ENCODE results near the gene CIDEB. TPM values are rescaled to one million over a fixed set of nuclear protein-coding genes. Genes with fewer than 3 reads are reported as not detected.
A peak's percentile ranks its signal among the peaks of the same experiment; 100 is the strongest.

The CIDEB gene
- total and polyA plus RNA-seq, 2 of the 8 experiments (the other 6 are each of a cell fraction or from before 2014, with no cell fraction given), result 0.11 TPM; not detected in 1

- Histone ChIP-seq H4K8ac (ENCODE audit: extremely low read depth, insufficient read depth, low read length) (peak overlapping the region; percentile 15; the same call in 1 of the 2 replicates), H3K27me3 (replicated peaks in 1 of 4; ENCODE audit: control insufficient read depth in 3 of 4, extremely low read depth in 1 of 4, insufficient read depth in 3 of 4, low read length in 3 of 4) (no peaks in the 10 kb centered on the region), H2AK5ac (ENCODE audit: low read depth, low read length) (no peak overlapping the region), H3K4me3 (ENCODE audit: extremely low read depth in 1 of 4, insufficient read depth in 2 of 4, low read depth in 3 of 4, low read length in 4 of 4) (no peak overlapping the region), H3K23me2 (ENCODE audit: low read depth, low read length) (no peaks in the 10 kb centered on the region), H3K23ac (ENCODE audit: insufficient read length) (no peak overlapping the region), H3K56ac (replicated peaks; ENCODE audit: insufficient read length, low read depth, low read length) (no peak overlapping the region), H3K36me3 (ENCODE audit: control insufficient read depth in 2 of 4, insufficient read depth in 4 of 4, low read length in 3 of 4) (peaks cover under 1 to 10% (median 5%) of the 10 kb centered on the region in 4 experiments; a peak in 4 of 8 replicates), H3K79me2 (ENCODE audit: control insufficient read depth in 1 of 2, insufficient read depth in 2 of 2, low read length in 2 of 2) (no peaks in the 10 kb centered on the region), H4K5ac (ENCODE audit: insufficient read length, low read depth, low read length) (no peak overlapping the region), H2AFZ (ENCODE audit: low read length) (no peak overlapping the region), H2BK120ac (replicated peaks; ENCODE audit: low read depth, low read length) (no peak overlapping the region), H4K20me1 (replicated peaks in 1 of 2; ENCODE audit: control insufficient read depth in 1 of 2, insufficient read depth in 2 of 2, low read length in 2 of 2) (peaks cover 2 to 4% of the 10 kb centered on the region in 2 experiments), H3K27ac (ENCODE audit: low read depth, low read length) (no peak overlapping the region), H2BK20ac (ENCODE audit: low read length) (no peak overlapping the region), H3K4me2 (ENCODE audit: insufficient read depth in 1 of 2, low read depth in 2 of 2, low read length in 2 of 2) (no peak overlapping the region), H2BK5ac (ENCODE audit: low read depth, low read length) (no peak overlapping the region), H3K9ac (replicated peaks in 1 of 4; ENCODE audit: extremely low read depth in 1 of 4, low read depth in 3 of 4, low read length in 3 of 4) (no peak overlapping the region), H3K79me1 (ENCODE audit: low read depth, low read length) (no peaks in the 10 kb centered on the region), H3K14ac (ENCODE audit: insufficient read length) (no peak overlapping the region), H3K4ac (replicated peaks; ENCODE audit: insufficient read length, low read depth, low read length) (no peak overlapping the region), H2BK15ac (ENCODE audit: low read length) (no peak overlapping the region), H3K9me3 (ENCODE audit: insufficient read depth in 2 of 2, low read depth in 1 of 2, low read length in 1 of 2) (no peaks in the 10 kb centered on the region), H3K18ac (ENCODE audit: extremely low read depth, low read length) (no peak overlapping the region), H2BK12ac (ENCODE audit: low read depth, low read length) (no peak overlapping the region), H4K91ac (replicated peaks; ENCODE audit: insufficient read length, low read length) (no peak overlapping the region), H3K4me1 (replicated peaks in 1 of 4; ENCODE audit: control insufficient read depth in 3 of 4, insufficient read depth in 4 of 4, low read length in 3 of 4) (no peaks in the 10 kb centered on the region)
- FAIRE-seq (no peak), DNase-seq (ENCODE audit: low read depth in 1 of 2, low spot score in 2 of 2) (no peak)
- ChIA-PET CTCF (ENCODE audit: partially characterized antibody) (interaction anchor here (1.0 to 5.5 kb wide), 8 partner anchors 9 to 130 kb away, joined by 3 to 51 read pairs (median 20); partner anchors contain the start of genes CIDEB, IRF9, RABGGTA and TINF2), POLR2A (ENCODE audit: partially characterized antibody) (interaction anchor here (1.1 to 2.0 kb wide), 4 partner anchors 9 to 19 kb away, joined by 4 to 9 read pairs (median 6); partner anchors contain the start of genes CIDEB, DHRS1, NOP9 and RABGGTA)
- WGBS, 2 experiments (ENCODE audit: extremely low coverage in 1 of 2, insufficient coverage in 1 of 2, insufficient read length in 1 of 2, insufficient replicate concordance in 2 of 2, low coverage in 1 of 2, low lambda C conversion rate in 2 of 2, missing lambda C conversion rate in 1 of 2), result 91% methylated on average over 9 of the region's 9 CpGs; no CpG with 5 or more reads in 1 of the 2 experiments
- no peak for TF ChIP-seq POU5F1 (IDR thresholded peaks at IDR 0.05; ENCODE audit: low read depth, low read length)
- no peak for TF ChIP-seq CREB1 (IDR thresholded peaks at IDR 0.05)
- no peak for TF ChIP-seq SP1 (IDR thresholded peaks at IDR 0.05; ENCODE audit: low read depth, low read length)
- no peak for TF ChIP-seq CTCF (IDR thresholded peaks at IDR 0.05; ENCODE audit: control extremely low read depth in 1 of 3, insufficient read depth in 1 of 3, low read depth in 1 of 3, low read length in 3 of 3)
- TF ChIP-seq USF2 (IDR thresholded peaks at IDR 0.05; ENCODE audit: low read length), result no peak
- no peak for TF ChIP-seq PHF8 (conservative IDR thresholded peaks at IDR 0.05; ENCODE audit: low read depth, low read length)
- no peak for TF ChIP-seq JUN (IDR thresholded peaks at IDR 0.05; ENCODE audit: low read depth, low read length)
- no peak for TF ChIP-seq ZNF274 (IDR thresholded peaks at IDR 0.05; ENCODE audit: borderline replicate concordance, extremely low read depth, low read length)
- no peak for TF ChIP-seq YY1 (IDR thresholded peaks at IDR 0.05; ENCODE audit: low read depth, low read length)
- no peak for TF ChIP-seq GABPA (IDR thresholded peaks at IDR 0.05; ENCODE audit: borderline replicate concordance, insufficient read depth, low read length)
- TF ChIP-seq SP4 (IDR thresholded peaks at IDR 0.05; ENCODE audit: low read length), result no peak
Measured at GRCh38 chr14:24290746-24291145, 17.0 kb downstream of the CIDEB start.
